HEK293 (cell line): Measurements from ENCODE around the gene ILF3.

Experiments used
- CTCF ChIA-PET: fragments of 350-600 bp; formaldehyde crosslinking; extraction: SDS; loops from one replicate; lab custom pipeline; 2021; ENCODE audit warnings: antibody characterized with exemption; lab: Yijun Ruan, JAX
- POLR2A ChIA-PET: fragments of 300-600 bp; formaldehyde crosslinking; extraction: SDS; loops from one replicate; lab custom pipeline; 2020; ENCODE audit warnings: antibody characterized with exemption, inconsistent platforms; lab: Yijun Ruan, JAX
- H3K27ac ChIP-seq: fragments of 200-500 bp; sonication (Bioruptor generic); 2 replicates; pipeline ENCODE4 v1.5.1; 2014; ENCODE audit warnings: low read depth, low read length, control low read depth, inconsistent platforms; ENCODE audit errors: extremely low read depth
- H3K36me3 ChIP-seq, 2 experiments: fragments of 200-500 bp in 1 of 2; sonication (Bioruptor generic) in 1 of 2; 1 replicate in 1 of 2; 2 replicates in 1 of 2; pipeline ENCODE4 v1.5.1; 2014 to 2017; ENCODE audit warnings: inconsistent platforms in 2 of 2, low read length in 2 of 2; ENCODE audit not compliant: control insufficient read depth in 2 of 2, insufficient read depth in 1 of 2
- H3K4me1 ChIP-seq: fragments of 200-500 bp; sonication (Bioruptor generic); 2 replicates; pipeline ENCODE4 v1.5.1; 2014; ENCODE audit warnings: mild to moderate bottlenecking, low read length, inconsistent platforms; ENCODE audit not compliant: control insufficient read depth, insufficient read depth
- H3K4me3 ChIP-seq: 2 replicates; pipeline ENCODE4 v1.5.1; 2011; ENCODE audit warnings: low read depth, mild to moderate bottlenecking, control low read depth, low read length, moderate library complexity
- H3K9me3 ChIP-seq: fragments of 200-500 bp; sonication (Bioruptor generic); 2 replicates; pipeline ENCODE4 v1.5.1; 2014; ENCODE audit warnings: low read depth, low read length, inconsistent platforms; ENCODE audit not compliant: control insufficient read depth, insufficient read depth
- EGR2 ChIP-seq: fragments of 450-650 bp; formaldehyde crosslinking; IDR thresholded peaks from 2 replicates; pipeline ENCODE4 v1.5.1; 2016; ENCODE audit warnings: low read depth, missing biosample characterization, missing genetic modification characterization
- FEZF1 ChIP-seq: fragments of 450-650 bp; formaldehyde crosslinking; IDR thresholded peaks from 2 replicates; pipeline ENCODE4 v1.5.1; 2016; ENCODE audit warnings: missing biosample characterization, missing genetic modification characterization
- OSR2 ChIP-seq: fragments of 450-650 bp; formaldehyde crosslinking; IDR thresholded peaks from 2 replicates; pipeline ENCODE4 v1.5.1; 2016; ENCODE audit warnings: missing biosample characterization, missing genetic modification characterization
- REST ChIP-seq: fragments of 450-650 bp; formaldehyde crosslinking; IDR thresholded peaks from 2 replicates; pipeline ENCODE4 v1.5.1; 2016; ENCODE audit warnings: missing biosample characterization, missing genetic modification characterization
- SETDB1 ChIP-seq: IDR thresholded peaks from one replicate; pipeline ENCODE4 v1.6.1; 2017; ENCODE audit warnings: mild to moderate bottlenecking, low read length, moderate library complexity, mixed read lengths; ENCODE audit not compliant: insufficient read length
- YY2 ChIP-seq: fragments of 450-650 bp; formaldehyde crosslinking; IDR thresholded peaks from 2 replicates; pipeline ENCODE4 v1.5.1; 2016; ENCODE audit warnings: missing biosample characterization, missing genetic modification characterization
- ZBTB20 ChIP-seq: fragments of 450-650 bp; formaldehyde crosslinking; IDR thresholded peaks from 2 replicates; pipeline ENCODE4 v1.5.1; 2016; ENCODE audit warnings: missing biosample characterization, missing genetic modification characterization
- ZNF121 ChIP-seq: fragments of 450-650 bp; formaldehyde crosslinking; IDR thresholded peaks from 2 replicates; pipeline ENCODE4 v1.5.1; 2016; ENCODE audit warnings: missing biosample characterization, missing genetic modification characterization
- ZNF266 ChIP-seq: fragments of 450-650 bp; formaldehyde crosslinking; IDR thresholded peaks from 2 replicates; pipeline ENCODE4 v1.5.1; 2016; ENCODE audit warnings: missing biosample characterization, missing genetic modification characterization, low read depth
- ZNF560 ChIP-seq: fragments of 450-650 bp; formaldehyde crosslinking; IDR thresholded peaks from 2 replicates; pipeline ENCODE4 v1.5.1; 2017; ENCODE audit warnings: missing biosample characterization, missing genetic modification characterization, borderline replicate concordance
- ZNF654 ChIP-seq: fragments of 450-650 bp; formaldehyde crosslinking; IDR thresholded peaks from 2 replicates; pipeline ENCODE4 v1.5.1; 2016; ENCODE audit warnings: low read depth, missing biosample characterization, missing genetic modification characterization
- ZNF658 ChIP-seq: fragments of 450-650 bp; formaldehyde crosslinking; IDR thresholded peaks from 2 replicates; pipeline ENCODE4; 2016; ENCODE audit warnings: missing biosample characterization, missing genetic modification characterization
- ZNF76 ChIP-seq: fragments of 450-650 bp; formaldehyde crosslinking; IDR thresholded peaks from 2 replicates; pipeline ENCODE4; 2016; ENCODE audit warnings: low read depth, missing biosample characterization, missing genetic modification characterization, borderline replicate concordance
- ZSCAN23 ChIP-seq: fragments of 450-650 bp; formaldehyde crosslinking; IDR thresholded peaks from 2 replicates; pipeline ENCODE4 v1.5.1; 2016; ENCODE audit warnings: missing biosample characterization, missing genetic modification characterization
- TF ChIP-seq, protein P1 (sequence below): fragments of 450-650 bp; formaldehyde crosslinking; IDR thresholded peaks from 2 replicates; pipeline ENCODE4 v1.5.1; 2016; ENCODE audit warnings: missing biosample characterization, missing genetic modification characterization
- TF ChIP-seq, protein P2 (sequence below): fragments of 450-650 bp; formaldehyde crosslinking; IDR thresholded peaks from 2 replicates; pipeline ENCODE4 v1.5.1; 2016; ENCODE audit warnings: missing biosample characterization, missing genetic modification characterization, borderline replicate concordance
- TF ChIP-seq, protein P3 (sequence below): fragments of 450-650 bp; formaldehyde crosslinking; IDR thresholded peaks from 2 replicates; pipeline ENCODE4 v1.5.1; 2016; ENCODE audit warnings: missing biosample characterization, missing genetic modification characterization

ILF3 gene

DNA sequence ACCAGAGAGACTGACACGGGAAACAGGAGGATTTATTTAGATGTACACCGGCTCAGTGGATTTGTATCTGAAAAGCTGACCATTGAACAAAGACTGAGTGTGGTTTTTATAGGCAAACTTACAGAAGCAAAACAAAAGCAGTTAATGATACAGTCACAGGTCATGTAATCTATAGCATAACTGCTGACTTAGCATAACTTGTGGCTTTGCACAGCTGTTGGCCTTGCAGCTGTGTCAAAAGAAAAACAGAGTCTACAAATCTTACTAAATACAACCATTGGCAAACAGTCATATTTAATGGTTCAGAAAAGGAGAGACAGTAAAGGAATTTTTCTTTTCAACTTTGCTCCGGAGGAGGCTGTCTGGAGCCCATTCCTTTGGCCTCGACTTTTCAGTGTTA lies 2.3 kb upstream of the ILF3 start:
- H3K4me1 ChIP-seq: peaks cover 3% of the 10 kb centered on the region; the same call in 1 of the 2 replicates
- TF ChIP-seq ZNF266 (tag by site-specific recombination) (no peak), SETDB1 (peak; percentile 28)
- ChIA-PET CTCF (interaction anchor here (0.6 to 1.5 kb wide), 3 partner anchors 23 to 71 kb away, joined by 3 to 7 read pairs (median 4); no protein-coding TSS in a partner anchor), POLR2A (no interaction called here)
- H3K36me3 ChIP-seq: peaks cover 1 to 21% of the 10 kb centered on the region in 2 experiments; a peak in 2 of 3 replicates
- no peaks in the 10 kb centered on the region for H3K9me3 ChIP-seq
- H3K4me3 ChIP-seq: no peak overlapping the region
- H3K27ac ChIP-seq: no peak overlapping the region

DNA sequence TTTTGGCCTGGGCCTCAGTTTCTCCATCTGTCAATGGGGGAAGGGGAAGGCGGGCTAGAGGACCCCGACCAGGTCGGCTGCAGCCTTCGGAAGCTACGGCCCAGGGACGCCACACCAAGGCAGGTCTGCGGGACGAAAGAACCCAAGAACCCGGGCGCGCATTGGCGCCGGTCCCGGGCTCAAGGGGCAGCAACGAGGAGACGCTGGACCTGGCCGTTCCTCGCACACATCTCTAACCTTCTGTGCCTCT lies 739 bp upstream of the ILF3 start:
- peak overlapping the region; percentile 69 for H3K27ac ChIP-seq
- TF ChIP-seq ZNF654 (no peak), FEZF1 (tag by site-specific recombination) (no peak), ZBTB20 (peak; percentile 59; the same call in 1 of the 2 replicates), REST (tag by site-specific recombination) (peak; percentile 13; the same call in 1 of the 2 replicates), ZSCAN23 (tag by site-specific recombination) (no peak), ZNF560 (tag by site-specific recombination) (no peak)
- TF ChIP-seq, protein P1, sequence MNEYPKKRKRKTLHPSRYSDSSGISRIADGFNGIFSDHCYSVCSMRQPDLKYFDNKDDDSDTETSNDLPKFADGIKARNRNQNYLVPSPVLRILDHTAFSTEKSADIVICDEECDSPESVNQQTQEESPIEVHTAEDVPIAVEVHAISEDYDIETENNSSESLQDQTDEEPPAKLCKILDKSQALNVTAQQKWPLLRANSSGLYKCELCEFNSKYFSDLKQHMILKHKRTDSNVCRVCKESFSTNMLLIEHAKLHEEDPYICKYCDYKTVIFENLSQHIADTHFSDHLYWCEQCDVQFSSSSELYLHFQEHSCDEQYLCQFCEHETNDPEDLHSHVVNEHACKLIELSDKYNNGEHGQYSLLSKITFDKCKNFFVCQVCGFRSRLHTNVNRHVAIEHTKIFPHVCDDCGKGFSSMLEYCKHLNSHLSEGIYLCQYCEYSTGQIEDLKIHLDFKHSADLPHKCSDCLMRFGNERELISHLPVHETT: no peak
- TF ChIP-seq, protein P2, sequence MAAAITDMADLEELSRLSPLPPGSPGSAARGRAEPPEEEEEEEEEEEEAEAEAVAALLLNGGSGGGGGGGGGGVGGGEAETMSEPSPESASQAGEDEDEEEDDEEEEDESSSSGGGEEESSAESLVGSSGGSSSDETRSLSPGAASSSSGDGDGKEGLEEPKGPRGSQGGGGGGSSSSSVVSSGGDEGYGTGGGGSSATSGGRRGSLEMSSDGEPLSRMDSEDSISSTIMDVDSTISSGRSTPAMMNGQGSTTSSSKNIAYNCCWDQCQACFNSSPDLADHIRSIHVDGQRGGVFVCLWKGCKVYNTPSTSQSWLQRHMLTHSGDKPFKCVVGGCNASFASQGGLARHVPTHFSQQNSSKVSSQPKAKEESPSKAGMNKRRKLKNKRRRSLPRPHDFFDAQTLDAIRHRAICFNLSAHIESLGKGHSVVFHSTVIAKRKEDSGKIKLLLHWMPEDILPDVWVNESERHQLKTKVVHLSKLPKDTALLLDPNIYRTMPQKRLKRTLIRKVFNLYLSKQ (tag by site-specific recombination): no peak
- H3K9me3 ChIP-seq: no peaks in the 10 kb centered on the region
- peaks cover 7% of the 10 kb centered on the region; the same call in 1 of the 2 replicates for H3K4me1 ChIP-seq
- H3K4me3 ChIP-seq: peak overlapping the region; percentile 61
- ChIA-PET POLR2A (interaction anchor here (1.1 to 1.3 kb wide), 3 partner anchors 10 to 186 kb away, joined by 3 to 9 read pairs (median 4); partner anchors contain the start of gene QTRT1), CTCF (interaction anchor here (0.7 to 1.2 kb wide), 2 partner anchors 11 to 72 kb away, joined by 3 to 5 read pairs; no protein-coding TSS in a partner anchor)
- H3K36me3 ChIP-seq: peaks cover 15 to 33% of the 10 kb centered on the region in 2 experiments; a peak in 2 of 3 replicates

- Histone ChIP-seq H3K4me3 (peak overlapping the region; percentile 61), H3K27ac (peak overlapping the region; percentile 89), H3K9me3 (no peaks in the 10 kb centered on the region), H3K4me1 (peaks cover 10% of the 10 kb centered on the region; the same call in 1 of the 2 replicates), H3K36me3 (peaks cover 15 to 33% of the 10 kb centered on the region in 2 experiments; a peak in 2 of 3 replicates)
- POLR2A ChIA-PET: interaction anchor here (1.4 kb wide), 1 partner anchor 11 kb away, joined by 8 read pairs; no protein-coding TSS in a partner anchor
- CTCF ChIA-PET: interaction anchor here (0.9 to 1.9 kb wide), 3 partner anchors 46 to 85 kb away, joined by 4 to 23 read pairs (median 4); partner anchors contain the start of gene QTRT1
- TF ChIP-seq, protein P3, sequence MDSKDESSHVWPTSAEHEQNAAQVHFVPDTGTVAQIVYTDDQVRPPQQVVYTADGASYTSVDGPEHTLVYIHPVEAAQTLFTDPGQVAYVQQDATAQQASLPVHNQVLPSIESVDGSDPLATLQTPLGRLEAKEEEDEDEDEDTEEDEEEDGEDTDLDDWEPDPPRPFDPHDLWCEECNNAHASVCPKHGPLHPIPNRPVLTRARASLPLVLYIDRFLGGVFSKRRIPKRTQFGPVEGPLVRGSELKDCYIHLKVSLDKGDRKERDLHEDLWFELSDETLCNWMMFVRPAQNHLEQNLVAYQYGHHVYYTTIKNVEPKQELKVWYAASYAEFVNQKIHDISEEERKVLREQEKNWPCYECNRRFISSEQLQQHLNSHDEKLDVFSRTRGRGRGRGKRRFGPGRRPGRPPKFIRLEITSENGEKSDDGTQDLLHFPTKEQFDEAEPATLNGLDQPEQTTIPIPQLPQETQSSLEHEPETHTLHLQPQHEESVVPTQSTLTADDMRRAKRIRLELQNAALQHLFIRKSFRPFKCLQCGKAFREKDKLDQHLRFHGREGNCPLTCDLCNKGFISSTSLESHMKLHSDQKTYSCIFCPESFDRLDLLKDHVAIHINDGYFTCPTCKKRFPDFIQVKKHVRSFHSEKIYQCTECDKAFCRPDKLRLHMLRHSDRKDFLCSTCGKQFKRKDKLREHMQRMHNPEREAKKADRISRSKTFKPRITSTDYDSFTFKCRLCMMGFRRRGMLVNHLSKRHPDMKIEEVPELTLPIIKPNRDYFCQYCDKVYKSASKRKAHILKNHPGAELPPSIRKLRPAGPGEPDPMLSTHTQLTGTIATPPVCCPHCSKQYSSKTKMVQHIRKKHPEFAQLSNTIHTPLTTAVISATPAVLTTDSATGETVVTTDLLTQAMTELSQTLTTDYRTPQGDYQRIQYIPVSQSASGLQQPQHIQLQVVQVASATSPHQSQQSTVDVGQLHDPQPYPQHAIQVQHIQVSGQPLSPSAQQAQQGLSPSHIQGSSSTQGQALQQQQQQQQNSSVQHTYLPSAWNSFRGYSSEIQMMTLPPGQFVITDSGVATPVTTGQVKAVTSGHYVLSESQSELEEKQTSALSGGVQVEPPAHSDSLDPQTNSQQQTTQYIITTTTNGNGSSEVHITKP (tag by site-specific recombination): peak; percentile 55; the same call in 1 of the 2 replicates
- TF ChIP-seq EGR2 (tag by site-specific recombination) (peak; percentile 49; the same call in 1 of the 2 replicates), ZNF121 (tag by site-specific recombination) (no peak), ZNF658 (tag by site-specific recombination) (no peak), YY2 (no peak), OSR2 (tag by site-specific recombination) (no peak), ZNF76 (tag by site-specific recombination) (no peak)
These were observed 687 bp downstream of the ILF3 start for GRCh38 chr19:10654610-10655456.
